ENCODE data around the gene RBM8A.

The RBM8A gene

DNA sequence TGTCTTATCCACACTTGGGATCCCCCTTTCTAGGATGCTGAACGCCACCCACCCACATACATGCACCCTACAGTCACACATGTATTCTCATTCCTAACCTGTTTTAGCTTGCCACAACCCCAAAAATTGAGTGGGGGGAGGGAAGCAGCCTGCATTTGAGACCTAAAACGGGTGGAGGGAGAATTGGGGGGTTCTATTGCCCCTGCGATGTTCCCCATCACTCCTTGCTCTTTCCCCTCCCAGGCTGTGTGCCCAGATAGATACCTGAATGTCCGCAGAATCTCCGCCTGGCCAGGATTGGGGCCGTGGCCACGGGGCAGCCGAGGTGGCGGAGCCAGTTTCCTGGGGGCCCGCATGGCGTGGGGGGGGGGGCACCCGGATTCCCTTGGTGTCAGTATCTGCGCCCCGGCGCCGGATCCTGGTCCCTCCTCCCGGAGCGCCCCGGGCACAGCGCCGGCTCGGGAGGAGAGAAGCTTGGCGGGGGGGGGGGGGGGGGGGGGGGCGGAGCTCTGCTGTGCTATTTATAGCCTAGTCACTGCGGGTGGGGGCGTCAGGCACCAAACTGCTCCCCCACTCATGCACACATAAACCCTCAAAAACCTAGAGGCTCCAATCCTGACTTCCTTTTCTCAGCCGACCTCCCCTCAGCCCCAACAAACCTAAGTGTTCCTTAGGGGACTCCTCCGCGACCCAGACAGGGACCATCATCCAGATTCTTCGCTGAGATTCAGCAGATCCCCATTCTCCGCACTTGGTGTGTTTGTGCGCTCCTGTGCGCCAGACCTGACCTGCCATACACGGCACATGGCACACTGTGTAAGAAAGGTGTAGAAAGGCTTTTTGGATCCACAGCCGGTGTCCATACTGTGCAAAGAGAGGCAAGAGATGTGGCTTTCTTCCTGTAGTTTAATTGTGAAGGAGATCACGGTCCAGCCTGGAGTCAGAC lies 35.1 kb upstream of the RBM8A start:
- no peaks in the 10 kb centered on the region for H3K9me3 ChIP-seq (ENCODE audit: insufficient read depth, low read length, severe bottlenecking)
- ATAC-seq (ENCODE audit: insufficient read depth, low read depth) (no peak), DNase-seq (no peak)
- TF ChIP-seq EZH2 (IDR thresholded peaks at IDR 0.05; ENCODE audit: borderline replicate concordance, low read depth, low read length, severe bottlenecking): peak; percentile 71
- TF ChIP-seq, protein P1, sequence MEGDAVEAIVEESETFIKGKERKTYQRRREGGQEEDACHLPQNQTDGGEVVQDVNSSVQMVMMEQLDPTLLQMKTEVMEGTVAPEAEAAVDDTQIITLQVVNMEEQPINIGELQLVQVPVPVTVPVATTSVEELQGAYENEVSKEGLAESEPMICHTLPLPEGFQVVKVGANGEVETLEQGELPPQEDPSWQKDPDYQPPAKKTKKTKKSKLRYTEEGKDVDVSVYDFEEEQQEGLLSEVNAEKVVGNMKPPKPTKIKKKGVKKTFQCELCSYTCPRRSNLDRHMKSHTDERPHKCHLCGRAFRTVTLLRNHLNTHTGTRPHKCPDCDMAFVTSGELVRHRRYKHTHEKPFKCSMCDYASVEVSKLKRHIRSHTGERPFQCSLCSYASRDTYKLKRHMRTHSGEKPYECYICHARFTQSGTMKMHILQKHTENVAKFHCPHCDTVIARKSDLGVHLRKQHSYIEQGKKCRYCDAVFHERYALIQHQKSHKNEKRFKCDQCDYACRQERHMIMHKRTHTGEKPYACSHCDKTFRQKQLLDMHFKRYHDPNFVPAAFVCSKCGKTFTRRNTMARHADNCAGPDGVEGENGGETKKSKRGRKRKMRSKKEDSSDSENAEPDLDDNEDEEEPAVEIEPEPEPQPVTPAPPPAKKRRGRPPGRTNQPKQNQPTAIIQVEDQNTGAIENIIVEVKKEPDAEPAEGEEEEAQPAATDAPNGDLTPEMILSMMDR (IDR thresholded peaks at IDR 0.05; ENCODE audit: borderline replicate concordance, extremely low read depth, low read length, poor library complexity, severe bottlenecking): no peak
- peaks cover 26% of the 10 kb centered on the region for H3K27me3 ChIP-seq (ENCODE audit: insufficient read depth, low read length, poor library complexity)
- no peaks in the 10 kb centered on the region; the same call in 1 of the 2 replicates for H3K36me3 ChIP-seq (ENCODE audit: insufficient read depth, low read length)
- H2AFZ ChIP-seq (ENCODE audit: low read depth, low read length): peak overlapping the region; percentile 85
- peak overlapping the region in 1 of 2 experiments; percentile 80; a peak in 2 of 4 replicates for H3K4me3 ChIP-seq (ENCODE audit: low read depth in 1 of 2, low read length in 2 of 2)
- peaks cover 7% of the 10 kb centered on the region for H3K79me2 ChIP-seq (ENCODE audit: insufficient read depth, low read length)
- H3K9ac ChIP-seq (ENCODE audit: low read depth, low read length): peak overlapping the region; percentile 63
- H4K20me1 ChIP-seq (ENCODE audit: insufficient read depth, low read length): no peaks in the 10 kb centered on the region; the same call in 1 of the 2 replicates
- peaks cover 73% of the 10 kb centered on the region for H3K4me1 ChIP-seq (ENCODE audit: insufficient read depth, low read length)
- peak overlapping the region; percentile 98 for H3K4me2 ChIP-seq (ENCODE audit: insufficient read depth, low read length)
- no peak overlapping the region for H3K27ac ChIP-seq (ENCODE audit: low read length)

- Histone ChIP-seq H3K79me2 (ENCODE audit: insufficient read depth, low read length) (peaks cover 15% of the 10 kb centered on the region), H3K4me1 (ENCODE audit: insufficient read depth, low read length) (peaks cover 79% of the 10 kb centered on the region), H4K20me1 (ENCODE audit: insufficient read depth, low read length) (no peaks in the 10 kb centered on the region; the same call in 1 of the 2 replicates), H3K27ac (ENCODE audit: low read length) (no peak overlapping the region), H3K9ac (ENCODE audit: low read depth, low read length) (peak overlapping the region; percentile 63), H3K4me3 (ENCODE audit: low read depth in 1 of 2, low read length in 2 of 2) (peak overlapping the region; percentile 41 to 80; a peak in 3 of 4 replicates), H2AFZ (ENCODE audit: low read depth, low read length) (peak overlapping the region; percentile 85), H3K9me3 (ENCODE audit: insufficient read depth, low read length, severe bottlenecking) (no peaks in the 10 kb centered on the region), H3K27me3 (ENCODE audit: insufficient read depth, low read length, poor library complexity) (peaks cover 26% of the 10 kb centered on the region), H3K4me2 (ENCODE audit: insufficient read depth, low read length) (peak overlapping the region; percentile 98), H3K36me3 (ENCODE audit: insufficient read depth, low read length) (no peaks in the 10 kb centered on the region; the same call in 1 of the 2 replicates)
- ATAC-seq (ENCODE audit: insufficient read depth, low read depth): no peak
- peak; percentile 33 for DNase-seq
- TF ChIP-seq, protein P1 (IDR thresholded peaks at IDR 0.05; ENCODE audit: borderline replicate concordance, extremely low read depth, low read length, poor library complexity, severe bottlenecking): no peak
- peak; percentile 75 for TF ChIP-seq EZH2 (IDR thresholded peaks at IDR 0.05; ENCODE audit: borderline replicate concordance, low read depth, low read length, severe bottlenecking)
Measured at GRCh38 chr1:145961425-145962156, 34.3 kb upstream of the RBM8A start.

GRCh38 chr1:145961109-145961424 lies 33.8 kb upstream of the RBM8A start:
- Histone ChIP-seq H3K9ac (ENCODE audit: low read depth, low read length) (peak overlapping the region; percentile 63), H3K4me2 (ENCODE audit: insufficient read depth, low read length) (peak overlapping the region; percentile 98), H4K20me1 (ENCODE audit: insufficient read depth, low read length) (no peaks in the 10 kb centered on the region; the same call in 1 of the 2 replicates), H3K4me1 (ENCODE audit: insufficient read depth, low read length) (peaks cover 84% of the 10 kb centered on the region), H3K36me3 (ENCODE audit: insufficient read depth, low read length) (no peaks in the 10 kb centered on the region; the same call in 1 of the 2 replicates), H3K27ac (ENCODE audit: low read length) (peak overlapping the region; percentile 66; the same call in 1 of the 2 replicates), H3K79me2 (ENCODE audit: insufficient read depth, low read length) (peaks cover 20% of the 10 kb centered on the region), H3K27me3 (ENCODE audit: insufficient read depth, low read length, poor library complexity) (peaks cover 26% of the 10 kb centered on the region), H3K9me3 (ENCODE audit: insufficient read depth, low read length, severe bottlenecking) (no peaks in the 10 kb centered on the region), H3K4me3 (ENCODE audit: low read depth in 1 of 2, low read length in 2 of 2) (peak overlapping the region; percentile 41 to 80; a peak in 3 of 4 replicates), H2AFZ (ENCODE audit: low read depth, low read length) (peak overlapping the region; percentile 85)
- ATAC-seq (ENCODE audit: insufficient read depth, low read depth): no peak
- no peak for TF ChIP-seq EZH2 (IDR thresholded peaks at IDR 0.05; ENCODE audit: borderline replicate concordance, low read depth, low read length, severe bottlenecking)
- TF ChIP-seq, protein P1 (IDR thresholded peaks at IDR 0.05; ENCODE audit: borderline replicate concordance, extremely low read depth, low read length, poor library complexity, severe bottlenecking): no peak
- no peak for DNase-seq

Data from DND-41 (cell line).